ENCODE measurements around the gene PSTPIP1. TPM values are rescaled to one million over a fixed set of nuclear protein-coding genes. Genes with fewer than 3 reads are reported as not detected.

The PSTPIP1 gene
- total RNA-seq, 4 donors from 2014 or later = 0.57 to 9.9 (median 5.3) TPM

- TF ChIP-seq POLR2A (IDR thresholded peaks at IDR 0.05) = no peak
- intact Hi-C loops (cut with DNase I) = no loop called here
- no peaks in the 10 kb centered on the region for H3K9me3 ChIP-seq
Observed at GRCh38 chr15:76974456-76975036, 20.4 kb upstream of the PSTPIP1 start.

GRCh38 chr15:76976141-76976540 lies 18.8 kb upstream of the PSTPIP1 start:
- intact Hi-C loops (cut with DNase I) = no loop called here
- no peak overlapping the region for H3K4me3 ChIP-seq
- no peak for DNase-seq
- no peaks in the 10 kb centered on the region for H3K36me3 ChIP-seq
- peaks cover 0 to 7% (median 0%) of the 10 kb centered on the region in 4 donors for H3K27me3 ChIP-seq
- H3K9me3 ChIP-seq = no peaks in the 10 kb centered on the region
- TF ChIP-seq CTCF (IDR thresholded peaks at IDR 0.05) (no peak), POLR2A (IDR thresholded peaks at IDR 0.05) (no peak)
- peaks cover 0 to 6% (median 4%) of the 10 kb centered on the region in 3 donors for H3K4me1 ChIP-seq
- WGBS, 2 donors = 75 to 85% methylated on average over 1 of the region's 1 CpG
- H3K27ac ChIP-seq = no peak overlapping the region

More at GRCh38 chr15:76974456-76975036, 20.4 kb upstream of the PSTPIP1 start:
- no peak overlapping the region for H3K27ac ChIP-seq
- DNase-seq = no peak
- H3K4me1 ChIP-seq = peaks cover 0 to 6% (median 4%) of the 10 kb centered on the region in 3 donors
- H3K36me3 ChIP-seq = no peaks in the 10 kb centered on the region
- 77 to 84% methylated on average over 2 to 4 of the region's 4 CpGs for WGBS, 2 donors
- H3K4me3 ChIP-seq = no peak overlapping the region
- peaks cover 0 to 7% (median 0%) of the 10 kb centered on the region in 4 donors for H3K27me3 ChIP-seq

DNA sequence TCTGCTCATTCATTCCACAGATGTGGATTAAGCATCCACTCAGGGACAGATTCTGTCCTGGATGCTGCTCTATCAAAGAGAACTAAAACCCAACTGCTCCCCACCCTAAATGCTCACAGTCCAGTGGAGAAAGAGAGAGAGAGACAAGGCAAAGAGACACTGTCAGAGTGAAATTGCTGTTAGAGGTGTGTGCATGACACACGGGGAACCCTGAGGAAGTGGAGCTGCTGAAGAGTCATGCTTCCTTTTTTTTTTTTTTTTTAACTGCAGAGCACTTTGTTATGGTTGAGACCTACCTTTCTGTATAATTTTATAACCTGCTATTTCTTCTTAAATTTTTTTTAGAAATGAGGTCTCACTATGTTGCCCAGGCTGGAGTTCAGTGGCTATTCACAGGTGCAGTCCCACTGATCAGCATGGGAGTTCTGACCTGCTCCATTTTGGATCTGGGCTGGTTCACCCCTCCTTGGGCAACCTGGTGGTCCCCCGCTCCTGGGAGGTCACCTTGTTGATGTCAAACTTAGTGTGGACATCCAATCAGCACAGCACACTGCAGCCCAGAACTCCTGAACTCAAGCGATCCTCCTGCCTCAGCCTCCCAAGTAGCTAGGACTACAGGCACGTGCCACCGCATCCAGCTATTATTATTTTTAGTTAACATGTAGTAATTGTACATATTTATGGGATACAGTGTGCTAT lies 18.2 kb upstream of the PSTPIP1 start:
- 76 to 86% methylated on average over 5 of the region's 5 CpGs for WGBS, 2 donors
- peaks cover 0 to 6% (median 4%) of the 10 kb centered on the region in 3 donors for H3K4me1 ChIP-seq
- H3K4me3 ChIP-seq = no peak overlapping the region
- intact Hi-C loops (cut with DNase I) = no loop called here
- H3K27me3 ChIP-seq = peaks cover 0 to 7% (median 0%) of the 10 kb centered on the region in 4 donors
- no peak for DNase-seq
- TF ChIP-seq CTCF (IDR thresholded peaks at IDR 0.05) (no peak), POLR2A (IDR thresholded peaks at IDR 0.05) (no peak)
- H3K9me3 ChIP-seq = no peaks in the 10 kb centered on the region
- H3K27ac ChIP-seq = no peak overlapping the region
- H3K36me3 ChIP-seq = no peaks in the 10 kb centered on the region

GRCh38 chr15:76978522-76979330 lies 16.2 kb upstream of the PSTPIP1 start:
- Histone ChIP-seq H3K4me1 (no peaks in the 10 kb centered on the region), H3K4me3 (no peak overlapping the region), H3K9me3 (no peaks in the 10 kb centered on the region), H3K27ac (no peak overlapping the region), H3K36me3 (no peaks in the 10 kb centered on the region), H3K27me3 (peaks cover 0 to 7% (median 0%) of the 10 kb centered on the region in 4 donors)
- TF ChIP-seq POLR2A (IDR thresholded peaks at IDR 0.05) = no peak
- intact Hi-C loops (cut with DNase I) = no loop called here
- WGBS, 2 donors = 73 to 96% methylated on average over 3 to 10 of the region's 18 CpGs
- DNase-seq = no peak

DNA sequence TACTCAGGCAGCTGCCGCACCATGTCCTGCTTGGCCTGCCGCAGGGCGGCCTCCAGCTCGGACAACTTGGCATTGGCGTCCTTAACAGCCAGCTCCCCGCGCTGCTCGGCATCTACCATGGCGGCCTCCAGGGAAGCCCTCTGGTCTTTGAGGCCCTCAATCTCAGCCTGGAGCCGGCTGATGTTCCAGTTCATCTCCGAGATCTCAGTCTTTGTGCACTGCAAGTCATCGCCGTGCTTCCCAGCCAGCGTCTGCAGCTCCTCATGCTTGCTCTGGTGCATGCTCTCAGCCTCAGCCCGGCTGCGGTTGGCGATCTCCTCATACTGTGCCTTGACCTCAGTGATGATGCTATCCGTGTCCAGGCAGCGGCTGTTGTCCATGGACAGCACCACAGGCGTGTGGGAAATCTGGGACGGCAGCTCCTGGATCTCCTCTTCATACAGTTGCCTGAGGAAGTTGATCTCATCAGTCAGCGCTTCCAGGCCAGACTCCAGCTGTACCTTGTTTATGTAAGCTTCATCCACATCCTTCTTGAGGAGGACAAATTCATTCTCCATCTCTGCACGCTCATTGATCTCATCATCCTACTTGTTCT lies 15.5 kb upstream of the PSTPIP1 start:
- no peak overlapping the region for H3K4me3 ChIP-seq
- H3K4me1 ChIP-seq = no peaks in the 10 kb centered on the region
- peaks cover 0 to 7% (median 0%) of the 10 kb centered on the region in 4 donors for H3K27me3 ChIP-seq
- WGBS, 2 donors = 89 to 95% methylated on average over 20 of the region's 23 CpGs
- H3K9me3 ChIP-seq = no peaks in the 10 kb centered on the region
- no peak overlapping the region for H3K27ac ChIP-seq
- DNase-seq = no peak
- no peaks in the 10 kb centered on the region for H3K36me3 ChIP-seq
- TF ChIP-seq POLR2A (IDR thresholded peaks at IDR 0.05) = no peak
- TF ChIP-seq CTCF (IDR thresholded peaks at IDR 0.05) = no peak
- intact Hi-C loops (cut with DNase I) = no loop called here

All from esophagus squamous epithelium (tissue), 5 donors.